ENCODE results near the gene KLHL28. TPM values are rescaled to one million over a fixed set of nuclear protein-coding genes. Genes with fewer than 3 reads are reported as not detected.
A peak's percentile ranks its signal among the peaks of the same experiment; 100 is the strongest.

KLHL28 gene
- total RNA-seq, 1 donor from 2014 or later = 25.3 TPM

- CTCF ChIA-PET = no interaction called here
- no peak overlapping the region for H3K27ac Mint-ChIP-seq
- peaks cover 77% of the 10 kb centered on the region for H3K4me1 Mint-ChIP-seq
- no peaks in the 10 kb centered on the region for H3K27me3 Mint-ChIP-seq
- DNase-seq = no peak
- no peak for ATAC-seq (ENCODE audit: low read depth)
- POLR2A ChIA-PET = no interaction called here
- peaks cover 31% of the 10 kb centered on the region for H3K9me3 Mint-ChIP-seq
- intact Hi-C loops (cut with micrococcal nuclease) = no loop called here
- TF ChIP-seq CTCF (IDR thresholded peaks at IDR 0.05) = no peak
- peak overlapping the region; percentile 42 for H3K4me3 Mint-ChIP-seq
- H3K36me3 Mint-ChIP-seq (ENCODE audit: low read depth) = peaks cover 49% of the 10 kb centered on the region
Observed at GRCh38 chr14:44966601-44967336, 5.0 kb upstream of the KLHL28 start.

GRCh38 chr14:44963775-44964380, 2.1 kb upstream of the KLHL28 start:
- Mint-ChIP-seq H3K4me1 (peaks cover 66% of the 10 kb centered on the region), H3K4me3 (no peak overlapping the region), H3K36me3 (ENCODE audit: low read depth) (peaks cover 26% of the 10 kb centered on the region), H3K27ac (no peak overlapping the region), H3K27me3 (no peaks in the 10 kb centered on the region), H3K9me3 (peaks cover 12% of the 10 kb centered on the region)
- ChIA-PET CTCF (interaction anchor here (2.2 kb wide), 1 partner anchor 67 kb away, joined by 10 read pairs; a partner anchor contains a TSS), POLR2A (interaction anchor here (2.7 to 4.2 kb wide), 3 partner anchors 67 to 289 kb away, joined by 12 to 64 read pairs (median 23); partner anchors contain the start of genes MIS18BP1 and PRPF39)
- DNase-seq (no peak), ATAC-seq (ENCODE audit: low read depth) (no peak)
- no peak for TF ChIP-seq CTCF (IDR thresholded peaks at IDR 0.05)
- intact Hi-C loops (cut with micrococcal nuclease) = loop anchor here (5.0 kb wide), 1 partner anchor 303 kb away; no protein-coding TSS in a partner anchor

GRCh38 chr14:44963044-44963528, 1.3 kb upstream of the KLHL28 start:
- ChIA-PET CTCF (interaction anchor here (1.6 to 2.2 kb wide), 2 partner anchors 66 to 290 kb away, joined by 5 to 10 read pairs; partner anchors contain the start of gene MIS18BP1), POLR2A (interaction anchor here (0.6 to 4.2 kb wide), 6 partner anchors 63 to 290 kb away, joined by 3 to 64 read pairs (median 18); partner anchors contain the start of genes FANCM, FKBP3, MIS18BP1 and PRPF39)
- Mint-ChIP-seq H3K4me3 (no peak overlapping the region), H3K4me1 (peaks cover 61% of the 10 kb centered on the region), H3K9me3 (peaks cover 12% of the 10 kb centered on the region), H3K36me3 (ENCODE audit: low read depth) (peaks cover 20% of the 10 kb centered on the region), H3K27me3 (no peaks in the 10 kb centered on the region), H3K27ac (no peak overlapping the region)
- TF ChIP-seq CTCF (IDR thresholded peaks at IDR 0.05) = no peak
- intact Hi-C loops (cut with micrococcal nuclease) = loop anchor here (5.0 kb wide), 1 partner anchor 304 kb away; no protein-coding TSS in a partner anchor
- DNase-seq (no peak), ATAC-seq (ENCODE audit: low read depth) (no peak)

GRCh38 chr14:44962334-44963043, 742 bp upstream of the KLHL28 start:
- Mint-ChIP-seq H3K4me3 (no peak overlapping the region), H3K4me1 (peaks cover 62% of the 10 kb centered on the region), H3K27me3 (no peaks in the 10 kb centered on the region), H3K27ac (no peak overlapping the region), H3K36me3 (ENCODE audit: low read depth) (peaks cover 19% of the 10 kb centered on the region), H3K9me3 (peaks cover 12% of the 10 kb centered on the region)
- no peak for TF ChIP-seq CTCF (IDR thresholded peaks at IDR 0.05)
- ATAC-seq (ENCODE audit: low read depth) (peak; percentile 22), DNase-seq (no peak)
- CTCF ChIA-PET = interaction anchor here (1.6 to 2.2 kb wide), 2 partner anchors 66 to 291 kb away, joined by 5 to 10 read pairs; partner anchors contain the start of gene MIS18BP1
- POLR2A ChIA-PET = interaction anchor here (0.5 to 4.2 kb wide), 9 partner anchors 60 to 291 kb away, joined by 3 to 64 read pairs (median 8); partner anchors contain the start of genes FANCM, FKBP3, MIS18BP1 and PRPF39
- intact Hi-C loops (cut with micrococcal nuclease) = loop anchor here (1.0 to 5.0 kb wide), 4 partner anchors 122 to 305 kb away; partner anchors contain the start of genes FKBP3, MIS18BP1 and PRPF39
